ENCODE measurements around the gene ARHGAP15.

The ARHGAP15 gene

DNA sequence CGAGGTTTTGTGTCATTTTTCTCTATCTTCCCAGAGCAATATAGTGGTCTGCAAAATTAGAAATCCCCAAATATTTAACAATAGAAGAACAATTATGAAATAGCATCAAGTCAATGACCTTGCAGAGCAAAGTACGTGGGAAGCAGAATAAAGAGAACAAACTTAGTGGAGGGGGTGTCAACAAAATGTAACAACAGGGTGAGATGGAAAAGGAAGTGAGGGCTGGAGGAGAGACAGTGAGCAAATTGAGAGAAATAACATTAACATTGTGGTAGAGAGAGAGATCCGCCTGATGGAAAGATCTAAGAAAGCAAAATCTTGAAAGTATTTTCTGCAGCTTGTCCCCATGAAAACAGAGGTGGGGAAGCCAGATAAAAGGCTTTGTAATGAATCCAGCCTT, 23.4 kb downstream of the ARHGAP15 start:
- no peak for DNase-seq
- Histone ChIP-seq H3K4me3 (ENCODE audit: low read depth, low read length) (no peak overlapping the region), H3K27me3 (no peaks in the 10 kb centered on the region), H3K36me3 (no peaks in the 10 kb centered on the region), H3K9me3 (no peaks in the 10 kb centered on the region), H3K4me1 (no peaks in the 10 kb centered on the region)
- TF ChIP-seq, protein P1, sequence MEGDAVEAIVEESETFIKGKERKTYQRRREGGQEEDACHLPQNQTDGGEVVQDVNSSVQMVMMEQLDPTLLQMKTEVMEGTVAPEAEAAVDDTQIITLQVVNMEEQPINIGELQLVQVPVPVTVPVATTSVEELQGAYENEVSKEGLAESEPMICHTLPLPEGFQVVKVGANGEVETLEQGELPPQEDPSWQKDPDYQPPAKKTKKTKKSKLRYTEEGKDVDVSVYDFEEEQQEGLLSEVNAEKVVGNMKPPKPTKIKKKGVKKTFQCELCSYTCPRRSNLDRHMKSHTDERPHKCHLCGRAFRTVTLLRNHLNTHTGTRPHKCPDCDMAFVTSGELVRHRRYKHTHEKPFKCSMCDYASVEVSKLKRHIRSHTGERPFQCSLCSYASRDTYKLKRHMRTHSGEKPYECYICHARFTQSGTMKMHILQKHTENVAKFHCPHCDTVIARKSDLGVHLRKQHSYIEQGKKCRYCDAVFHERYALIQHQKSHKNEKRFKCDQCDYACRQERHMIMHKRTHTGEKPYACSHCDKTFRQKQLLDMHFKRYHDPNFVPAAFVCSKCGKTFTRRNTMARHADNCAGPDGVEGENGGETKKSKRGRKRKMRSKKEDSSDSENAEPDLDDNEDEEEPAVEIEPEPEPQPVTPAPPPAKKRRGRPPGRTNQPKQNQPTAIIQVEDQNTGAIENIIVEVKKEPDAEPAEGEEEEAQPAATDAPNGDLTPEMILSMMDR (IDR thresholded peaks at IDR 0.05; ENCODE audit: low read depth, low read length), result no peak

DNA sequence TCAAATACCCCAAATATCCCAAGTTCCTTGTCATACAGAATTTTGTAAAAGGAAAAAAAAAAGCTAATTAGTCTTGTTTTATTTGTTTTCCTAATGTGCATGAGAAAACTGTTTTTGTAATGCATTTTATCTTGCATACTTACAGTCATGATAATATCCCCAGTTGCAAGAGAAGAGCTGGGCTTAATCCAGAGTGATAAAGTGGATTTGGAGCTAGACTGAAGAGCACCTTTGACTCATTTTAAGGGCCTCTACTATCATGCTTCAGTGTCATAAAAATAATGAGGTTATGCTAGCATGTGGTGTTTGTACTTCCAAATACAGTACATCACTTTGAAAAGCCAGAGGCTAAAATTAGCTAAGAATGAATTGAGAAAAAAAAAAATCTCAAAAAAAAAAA, 26.4 kb downstream of the ARHGAP15 start:
- Histone ChIP-seq H3K4me3 (ENCODE audit: low read depth, low read length) (no peak overlapping the region), H3K4me1 (no peaks in the 10 kb centered on the region; the same call in 1 of the 2 replicates), H3K36me3 (no peaks in the 10 kb centered on the region), H3K9me3 (no peaks in the 10 kb centered on the region), H3K27me3 (no peaks in the 10 kb centered on the region)
- TF ChIP-seq, protein P1 (IDR thresholded peaks at IDR 0.05; ENCODE audit: low read depth, low read length), result no peak
- DNase-seq, result no peak

DNA sequence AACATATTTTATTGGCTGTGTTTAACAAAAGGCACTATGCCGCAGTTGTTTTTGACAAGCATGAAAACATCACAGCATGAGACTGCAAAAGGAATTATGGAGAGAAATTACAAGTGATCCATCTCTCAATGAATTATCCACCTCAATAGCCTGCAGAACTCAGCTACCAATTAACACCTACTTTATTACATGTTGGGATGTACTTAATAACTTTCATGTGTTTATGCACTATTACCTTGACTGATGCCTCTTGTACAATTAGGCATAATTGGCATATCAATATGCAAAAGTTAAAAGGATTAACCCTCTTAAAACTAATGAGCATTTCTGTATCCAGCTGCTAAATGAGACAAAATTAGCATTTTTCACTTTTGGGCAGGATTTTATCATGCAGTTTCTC, 27.8 kb downstream of the ARHGAP15 start:
- Histone ChIP-seq H3K36me3 (no peaks in the 10 kb centered on the region), H3K4me3 (ENCODE audit: low read depth, low read length) (no peak overlapping the region), H3K27me3 (no peaks in the 10 kb centered on the region), H3K9me3 (no peaks in the 10 kb centered on the region), H3K4me1 (no peaks in the 10 kb centered on the region; the same call in 1 of the 2 replicates)
- TF ChIP-seq, protein P1 (IDR thresholded peaks at IDR 0.05; ENCODE audit: low read depth, low read length), result no peak
- DNase-seq, result no peak

DNA sequence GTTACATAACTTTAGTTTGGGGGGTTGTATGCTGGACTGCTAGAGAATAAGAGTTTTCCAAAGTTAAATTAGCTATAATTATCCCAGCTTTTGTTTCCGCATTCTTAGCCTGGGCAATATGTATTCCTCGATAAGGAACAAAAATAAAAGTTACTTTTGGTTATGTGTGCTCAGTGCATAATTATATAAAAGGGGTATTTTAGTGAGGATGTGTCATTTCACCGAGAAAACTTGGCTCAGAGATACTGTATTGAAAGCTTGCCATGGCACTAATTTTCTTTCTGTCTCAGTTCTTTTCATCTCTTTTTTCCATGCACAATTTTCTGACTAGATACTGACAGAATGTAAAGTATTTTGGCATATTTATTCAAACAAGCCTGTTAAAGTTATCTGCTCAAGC, 28.2 kb downstream of the ARHGAP15 start:
- Histone ChIP-seq H3K36me3 (no peaks in the 10 kb centered on the region), H3K4me3 (ENCODE audit: low read depth, low read length) (no peak overlapping the region), H3K27me3 (no peaks in the 10 kb centered on the region), H3K4me1 (no peaks in the 10 kb centered on the region; the same call in 1 of the 2 replicates), H3K9me3 (no peaks in the 10 kb centered on the region)
- TF ChIP-seq, protein P1 (IDR thresholded peaks at IDR 0.05; ENCODE audit: low read depth, low read length), result no peak
- no peak for DNase-seq

DNA sequence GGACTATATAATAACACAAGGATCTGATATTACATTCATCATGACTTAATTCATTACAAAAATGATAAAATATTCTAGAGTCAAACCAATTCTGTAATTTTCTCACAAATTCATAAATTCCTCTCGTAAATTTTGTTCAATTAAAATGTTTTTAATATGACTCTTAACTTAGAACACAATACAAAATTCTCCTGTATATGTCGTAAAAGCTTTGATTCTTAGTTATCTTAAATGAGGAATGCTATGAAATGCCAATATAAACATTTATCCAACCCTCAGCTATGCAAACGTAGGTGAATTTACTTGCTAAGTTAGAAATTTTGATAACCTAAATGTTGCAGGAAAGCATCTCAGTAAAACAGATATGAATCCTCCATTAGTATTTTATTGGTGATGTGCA, 28.9 kb downstream of the ARHGAP15 start:
- H3K4me3 ChIP-seq (ENCODE audit: low read depth, low read length), result no peak overlapping the region

More for the DNA sequence above, 28.9 kb downstream of the ARHGAP15 start:
- Histone ChIP-seq H3K4me1 (no peaks in the 10 kb centered on the region; the same call in 1 of the 2 replicates), H3K9me3 (no peaks in the 10 kb centered on the region), H3K27me3 (no peaks in the 10 kb centered on the region), H3K36me3 (no peaks in the 10 kb centered on the region)
- TF ChIP-seq, protein P1 (IDR thresholded peaks at IDR 0.05; ENCODE audit: low read depth, low read length), result no peak
- no peak for DNase-seq
